T47D (cell line): ENCODE data around the gene STT3B.

Experiments used
- DNase-seq, 2 experiments: peaks; one replicate each; pipeline versions ENCODE4 v3.0.0 to v3.0.0-alpha.2; 2011 to 2012; ENCODE audit warnings: low read depth in 1 of 2, low spot score in 1 of 2
- JUND ChIP-seq: IDR thresholded peaks from 2 replicates; pipeline ENCODE4 v1.6.1; 2012; ENCODE audit warnings: low read depth
- in situ Hi-C: cut with HindIII; loops from 2 replicates; pipeline ENCODE4 v1.10.0; 2016; ENCODE audit warnings: low sequenced_read_pairs, low pct_unique_long_range_greater_than_20kb

STT3B gene

GRCh38 chr3:31544634-31545033, 11.9 kb downstream of the STT3B start:
- TF ChIP-seq JUND: no peak
- in situ Hi-C loops: no loop called here
- DNase-seq: no peak

GRCh38 chr3:31546162-31546561, 13.4 kb downstream of the STT3B start:
- in situ Hi-C loops: no loop called here
- no peak for TF ChIP-seq JUND
- no peak for DNase-seq

GRCh38 chr3:31546725-31547124, 14.0 kb downstream of the STT3B start:
- no peak for DNase-seq
- in situ Hi-C loops: no loop called here
- TF ChIP-seq JUND: no peak

GRCh38 chr3:31550452-31551251, 17.9 kb downstream of the STT3B start:
- in situ Hi-C loops: no loop called here
- TF ChIP-seq JUND: no peak
- DNase-seq: peak in 1 of 2 experiments; percentile 41

GRCh38 chr3:31551646-31552045, 18.9 kb downstream of the STT3B start:
- no peak for DNase-seq
- in situ Hi-C loops: no loop called here
- no peak for TF ChIP-seq JUND

- no peak for TF ChIP-seq JUND
- in situ Hi-C loops: no loop called here
These were observed 19.4 kb downstream of the STT3B start for GRCh38 chr3:31552103-31552502.

GRCh38 chr3:31553258-31553657, 20.5 kb downstream of the STT3B start:
- TF ChIP-seq JUND: no peak
- DNase-seq: no peak
- in situ Hi-C loops: no loop called here

More at GRCh38 chr3:31552103-31552502, 19.4 kb downstream of the STT3B start:
- no peak for DNase-seq

GRCh38 chr3:31555204-31555603, 22.5 kb downstream of the STT3B start:
- in situ Hi-C loops: no loop called here
- no peak for DNase-seq
- TF ChIP-seq JUND: no peak

- TF ChIP-seq JUND: no peak
- in situ Hi-C loops: no loop called here
- DNase-seq: no peak
These were observed 27.3 kb downstream of the STT3B start for GRCh38 chr3:31559872-31560534.

- peak in 1 of 2 experiments; percentile 5 for DNase-seq
- in situ Hi-C loops: no loop called here
- no peak for TF ChIP-seq JUND
These were observed 29.2 kb downstream of the STT3B start for GRCh38 chr3:31561891-31562290.

- TF ChIP-seq JUND: no peak
- DNase-seq: peak in 1 of 2 experiments; percentile 27
- in situ Hi-C loops: no loop called here
These were observed 29.8 kb downstream of the STT3B start for GRCh38 chr3:31562525-31562924.

- TF ChIP-seq JUND: no peak
- no peak for DNase-seq
- in situ Hi-C loops: no loop called here
These were observed 32.6 kb downstream of the STT3B start for GRCh38 chr3:31565288-31565687.

GRCh38 chr3:31567036-31567435, 34.3 kb downstream of the STT3B start:
- peak in 1 of 2 experiments; percentile 42 for DNase-seq
- in situ Hi-C loops: no loop called here
- TF ChIP-seq JUND: no peak
